Measurements from ENCODE around the gene GRM4.

DNA sequence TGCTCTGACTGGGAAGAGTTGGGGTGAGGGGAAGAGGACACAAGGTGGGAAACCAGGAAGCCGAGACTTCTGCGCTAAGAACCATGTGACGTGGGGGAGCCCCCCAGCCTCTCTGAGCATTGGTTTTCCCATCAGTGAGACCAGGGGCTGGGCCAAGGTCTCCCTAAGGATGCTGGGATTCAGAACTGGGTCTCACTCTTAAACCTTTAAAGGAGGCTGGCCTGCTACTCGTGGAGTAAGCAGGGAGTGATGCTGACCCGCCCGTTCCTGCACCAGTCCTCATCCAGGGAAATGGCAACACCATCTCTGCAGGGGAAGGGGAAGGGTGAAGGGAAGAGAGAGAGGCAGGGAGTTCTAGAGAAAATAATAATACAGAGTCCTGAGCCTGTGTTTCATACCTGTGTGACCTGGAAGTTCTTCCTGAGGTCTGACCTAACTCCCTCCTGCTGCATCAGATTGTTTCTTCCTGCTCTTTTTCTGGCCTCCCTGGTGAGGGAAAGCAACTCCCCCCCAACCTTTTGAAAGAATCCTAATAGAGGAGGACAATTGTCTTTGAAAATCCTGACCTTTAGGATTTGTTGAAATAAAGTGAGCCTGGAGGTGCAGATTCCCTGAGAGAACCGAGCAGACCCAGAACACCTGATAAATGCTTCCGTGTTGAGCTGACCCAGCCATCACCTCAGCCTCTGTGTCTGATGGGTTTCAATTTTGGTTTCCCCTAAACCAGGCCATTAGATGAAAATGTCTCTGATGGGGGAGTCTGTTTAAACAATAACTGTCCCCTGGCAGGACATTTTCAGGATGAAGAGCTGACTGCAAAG is 3.0 kb upstream of the GRM4 start:
- TF ChIP-seq EZH2phosphoT487 (IDR thresholded peaks at IDR 0.05; ENCODE audit: borderline replicate concordance) = no peak
- TF ChIP-seq, protein P1, sequence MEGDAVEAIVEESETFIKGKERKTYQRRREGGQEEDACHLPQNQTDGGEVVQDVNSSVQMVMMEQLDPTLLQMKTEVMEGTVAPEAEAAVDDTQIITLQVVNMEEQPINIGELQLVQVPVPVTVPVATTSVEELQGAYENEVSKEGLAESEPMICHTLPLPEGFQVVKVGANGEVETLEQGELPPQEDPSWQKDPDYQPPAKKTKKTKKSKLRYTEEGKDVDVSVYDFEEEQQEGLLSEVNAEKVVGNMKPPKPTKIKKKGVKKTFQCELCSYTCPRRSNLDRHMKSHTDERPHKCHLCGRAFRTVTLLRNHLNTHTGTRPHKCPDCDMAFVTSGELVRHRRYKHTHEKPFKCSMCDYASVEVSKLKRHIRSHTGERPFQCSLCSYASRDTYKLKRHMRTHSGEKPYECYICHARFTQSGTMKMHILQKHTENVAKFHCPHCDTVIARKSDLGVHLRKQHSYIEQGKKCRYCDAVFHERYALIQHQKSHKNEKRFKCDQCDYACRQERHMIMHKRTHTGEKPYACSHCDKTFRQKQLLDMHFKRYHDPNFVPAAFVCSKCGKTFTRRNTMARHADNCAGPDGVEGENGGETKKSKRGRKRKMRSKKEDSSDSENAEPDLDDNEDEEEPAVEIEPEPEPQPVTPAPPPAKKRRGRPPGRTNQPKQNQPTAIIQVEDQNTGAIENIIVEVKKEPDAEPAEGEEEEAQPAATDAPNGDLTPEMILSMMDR (conservative IDR thresholded peaks at IDR 0.05; ENCODE audit: low read length) = no peak
